Peyer's patch (tissue), 4 donors: ENCODE measurements around the gene SLC35A2.

Experiments
- CTCF ChIP-seq, 6 experiments: fragments of 450-650 bp in 4 of 6; fragments of 200-600 bp in 2 of 6; sonication (generic) in 1 of 6; IDR thresholded peaks; one replicate each; pipeline ENCODE4 v1.5.1; 2017 to 2019; ENCODE audit warnings: antibody characterized with exemption in 6 of 6, mild to moderate bottlenecking in 3 of 6, moderate library complexity in 1 of 6
- POLR2A ChIP-seq, 2 donors: fragments of 450-650 bp; IDR thresholded peaks; one replicate each; pipeline ENCODE4 v1.5.1; 2017; ENCODE audit warnings: antibody characterized with exemption in 2 of 2, mild to moderate bottlenecking in 2 of 2, moderate library complexity in 2 of 2

GRCh38 chrX:48894891-48895290, 16.6 kb downstream of the SLC35A2 start:
- TF ChIP-seq CTCF (IDR thresholded peaks at IDR 0.05) (no peak), POLR2A (IDR thresholded peaks at IDR 0.05) (no peak)
